K562 (cell line): ENCODE data around the gene MTHFS. TPM values are rescaled to one million over a fixed set of nuclear protein-coding genes. Genes with fewer than 3 reads are reported as not detected.
A peak's percentile ranks its signal among the peaks of the same experiment; 100 is the strongest.

Experiments
- KDM5B ChIP-seq: fragments of 200-600 bp; sonication (generic); IDR thresholded peaks from 2 replicates; pipeline ENCODE4 v1.6.1; 2012; ENCODE audit warnings: low read depth, mild to moderate bottlenecking, moderate library complexity, low read length, control low read depth, inconsistent platforms; ENCODE audit not compliant: insufficient replicate concordance
- NELFE ChIP-seq: IDR thresholded peaks from 2 replicates; pipeline ENCODE4 v1.6.1; 2011; ENCODE audit warnings: mild to moderate bottlenecking; ENCODE audit not compliant: insufficient read depth, insufficient read length
- NKRF ChIP-seq: fragments of 450-650 bp; IDR thresholded peaks from 2 replicates; pipeline ENCODE4 v1.6.1; 2016; ENCODE audit warnings: borderline replicate concordance
- RBM15 ChIP-seq: fragments of 200-400 bp; formaldehyde crosslinking; IDR thresholded peaks from 2 replicates; pipeline ENCODE4 v1.6.1; 2018; ENCODE audit warnings: mild to moderate bottlenecking, low read length, moderate library complexity; ENCODE audit not compliant: insufficient read depth
- TBP ChIP-seq: optimal IDR thresholded peaks from 2 replicates; pipeline ENCODE3; 2011; ENCODE audit warnings: low read depth, low read length, improper control_type of control experiment
- TRIM25 ChIP-seq: fragments of 450-650 bp; IDR thresholded peaks from 2 replicates; pipeline ENCODE4 v1.7.0; 2016; ENCODE audit warnings: borderline replicate concordance
- polyA plus RNA-seq, 8 experiments: library from polyadenylated mRNA; depleted of rRNA in 4 of 8; stranded (reverse) in 5 of 8; unstranded in 3 of 8; fragments of >200 nt; fragmentation: Nextera tagmentation in 2 of 8; fragmentation: Illumina TruSeq in 1 of 8; extraction: Ambion mirVana in 2 of 8; extraction: Trizol in 1 of 8; gene quantifications; 2 replicates each; pipeline versions ENCODE4 v1.2.1 to v1.2.3, GENCODE V29; 2011 to 2014; ENCODE audit warnings: inconsistent platforms in 1 of 8, missing spikeins in 1 of 8
- total RNA-seq, 7 experiments: library from RNA; depleted of rRNA in 6 of 7; stranded (reverse); fragments of >200 nt in 6 of 7; fragmentation: Illumina TruSeq in 2 of 7; extraction: Trizol in 2 of 7; gene quantifications; 2 replicates each; pipeline versions ENCODE4 v1.2.1 to v1.2.3, GENCODE V29; 2011 to 2021; ENCODE audit warnings: low replicate concordance in 1 of 7

MTHFS gene
- total and polyA plus RNA-seq, 9 of the 15 experiments (the other 6 are each of a cell fraction or from before 2014, with no cell fraction given) = 17.8 to 79.3 (median 41.7) TPM

GRCh38 chr15:79922512-79923078 is 25.8 kb upstream of the MTHFS start (continued):
- TF ChIP-seq TRIM25 = 0 out of 2 replicates have a peak, but pooled peaks have one; percentile 28
- TF ChIP-seq NELFE = no peak
- TF ChIP-seq TBP = no peak
- TF ChIP-seq NKRF = peak; percentile 37
- no peak for TF ChIP-seq RBM15
- TF ChIP-seq KDM5B = peak; percentile 47
- TF ChIP-seq, all 486 proteins: peak for 6
